Measurements from ENCODE around the gene KIRREL3.

Gene KIRREL3

GRCh38 chr11:126969865-126970479 lies 30.6 kb downstream of the KIRREL3 start:
- TF ChIP-seq CTCF (IDR thresholded peaks at IDR 0.05; ENCODE audit: control insufficient read depth, insufficient read depth, low read depth, low read length, missing control alignments): peak; percentile 88
- H3K4me3 ChIP-seq (ENCODE audit: control insufficient read depth, low read depth, low read length): no peak overlapping the region
- DNase-seq (ENCODE audit: low read depth): no peak

GRCh38 chr11:126968915-126969314 lies 31.7 kb downstream of the KIRREL3 start:
- DNase-seq (ENCODE audit: low read depth): no peak
- H3K4me3 ChIP-seq (ENCODE audit: control insufficient read depth, low read depth, low read length): no peak overlapping the region
- peak; percentile 8 for TF ChIP-seq CTCF (IDR thresholded peaks at IDR 0.05; ENCODE audit: control insufficient read depth, insufficient read depth, low read depth, low read length, missing control alignments)

DNA sequence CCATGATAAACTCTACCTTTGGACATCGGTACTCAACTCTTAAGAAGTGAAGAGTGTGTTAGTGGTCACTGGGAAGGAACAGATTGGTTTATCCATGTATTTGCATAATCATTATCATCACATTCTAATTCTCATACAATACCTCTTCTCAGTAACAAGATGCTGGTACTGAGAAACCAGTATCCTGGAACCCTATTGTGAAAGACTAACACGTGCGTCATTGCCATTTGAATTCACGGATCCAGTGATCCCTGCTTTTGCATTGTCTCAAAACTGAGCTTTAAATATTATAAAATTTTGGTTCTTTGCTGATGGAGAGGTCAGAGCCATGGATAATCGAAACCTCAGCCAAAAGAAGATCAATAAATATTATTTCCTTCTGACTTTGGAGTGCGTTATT lies 35.2 kb downstream of the KIRREL3 start:
- no peak overlapping the region for H3K4me3 ChIP-seq (ENCODE audit: control insufficient read depth, low read depth, low read length)
- no peak for TF ChIP-seq CTCF (IDR thresholded peaks at IDR 0.05; ENCODE audit: control insufficient read depth, insufficient read depth, low read depth, low read length, missing control alignments)
- no peak for DNase-seq (ENCODE audit: low read depth)

DNA sequence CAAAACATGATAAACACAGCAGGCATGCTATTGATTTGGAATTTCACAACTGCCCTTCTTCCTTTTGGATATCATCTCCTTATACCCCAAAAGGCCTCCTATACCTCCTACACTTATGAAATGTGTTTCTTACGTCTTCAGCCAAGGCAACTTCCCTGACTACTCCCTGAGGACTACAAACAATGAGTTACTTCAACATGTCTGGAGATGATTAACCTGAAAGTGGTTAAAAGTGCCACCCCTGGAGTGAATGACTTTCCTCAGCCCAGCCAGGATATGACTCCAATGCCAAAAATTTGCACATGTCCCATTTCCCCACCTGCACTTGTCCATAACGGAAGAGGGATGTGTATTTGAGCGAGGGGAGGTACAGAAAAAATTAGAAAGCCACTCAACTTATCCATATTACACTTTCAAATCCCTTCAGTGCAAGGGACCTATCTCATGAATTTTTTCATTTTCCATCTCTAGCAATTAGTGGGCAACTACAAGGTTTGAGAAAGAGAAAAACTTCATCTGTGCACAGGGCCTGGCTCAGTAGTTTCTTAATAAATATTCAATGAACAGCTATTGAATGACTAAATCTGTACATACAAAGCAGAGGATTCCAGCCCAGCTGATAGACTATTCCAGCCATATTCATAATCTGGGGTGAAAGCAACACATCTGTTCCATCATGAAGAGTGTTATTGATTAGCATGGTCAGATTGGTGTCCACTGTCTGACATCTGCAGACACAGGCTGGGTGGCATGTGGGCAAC lies 36.8 kb downstream of the KIRREL3 start:
- no peak for TF ChIP-seq CTCF (IDR thresholded peaks at IDR 0.05; ENCODE audit: control insufficient read depth, insufficient read depth, low read depth, low read length, missing control alignments)
- H3K4me3 ChIP-seq (ENCODE audit: control insufficient read depth, low read depth, low read length): no peak overlapping the region
- DNase-seq (ENCODE audit: low read depth): no peak

DNA sequence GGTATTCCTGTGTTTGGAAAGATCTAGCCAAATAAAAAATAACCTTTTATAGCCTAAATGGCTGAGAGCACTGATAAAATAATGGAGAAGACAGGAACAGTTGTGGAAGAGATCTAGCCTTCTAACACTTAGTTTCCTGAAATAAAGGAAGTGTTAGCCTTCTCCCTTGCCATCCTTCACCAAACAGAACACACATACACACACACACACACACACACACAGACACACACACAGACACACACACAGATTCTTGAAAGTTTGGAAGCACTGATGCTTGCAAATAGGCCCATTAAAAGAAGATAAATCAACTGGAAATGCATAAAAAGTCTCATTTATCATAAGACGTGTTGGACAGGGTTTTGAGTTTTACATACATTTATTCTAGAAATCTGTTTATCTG lies 37.5 kb downstream of the KIRREL3 start:
- H3K4me3 ChIP-seq (ENCODE audit: control insufficient read depth, low read depth, low read length): no peak overlapping the region
- DNase-seq (ENCODE audit: low read depth): no peak
- TF ChIP-seq CTCF (IDR thresholded peaks at IDR 0.05; ENCODE audit: control insufficient read depth, insufficient read depth, low read depth, low read length, missing control alignments): no peak

DNA sequence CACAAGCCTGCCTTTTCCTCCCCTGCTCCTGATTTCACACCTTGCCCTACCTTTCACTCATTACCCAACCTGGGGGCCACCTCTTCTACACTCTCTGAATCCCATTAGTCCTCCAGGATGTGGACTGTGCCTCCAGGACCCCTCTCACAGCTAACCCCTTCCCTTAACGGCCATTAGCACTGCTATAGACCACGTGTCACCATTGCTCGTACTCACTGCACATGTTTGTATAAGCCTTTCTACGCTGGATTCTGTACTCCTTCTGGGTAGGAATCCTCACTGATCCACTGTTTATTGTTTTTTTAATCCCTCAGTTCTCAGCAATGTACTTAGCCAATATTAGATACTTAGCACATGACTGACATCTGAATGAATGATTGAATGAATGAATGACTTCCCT lies 40.9 kb downstream of the KIRREL3 start:
- no peak for DNase-seq (ENCODE audit: low read depth)
- no peak for TF ChIP-seq CTCF (IDR thresholded peaks at IDR 0.05; ENCODE audit: control insufficient read depth, insufficient read depth, low read depth, low read length, missing control alignments)
- H3K4me3 ChIP-seq (ENCODE audit: control insufficient read depth, low read depth, low read length): no peak overlapping the region
